GM12878 (cell line): ENCODE measurements around the gene RNF121. TPM values are rescaled to one million over a fixed set of nuclear protein-coding genes. Genes with fewer than 3 reads are reported as not detected.
"Not testable (repeated sequence)": the region's sequence is repeated elsewhere in the genome, so short reads cannot be mapped to it uniquely, and the experiment has no call there.

Source experiments
- ATAC-seq: fragments of 200-7000 bp; cut with Tn5 transposase; 3 replicates; pipeline ENCODE4 v1.9.1; 2020; ENCODE audit warnings: mild to moderate bottlenecking, moderate library complexity
- BruUV-seq: library from RNA; stranded (reverse); fragments of 400-500 nt; replicated peaks from 2 replicates; lab custom pipeline; 2021; lab: Mats Ljungman, UMichigan
- CTCF ChIA-PET: fragments of 300-600 bp; sonication (Branson Sonifier 250); formaldehyde crosslinking; extraction: SDS; loops from one replicate; lab custom pipeline; 2021; ENCODE audit warnings: inconsistent platforms; lab: Yijun Ruan, JAX
- POLR2A ChIA-PET: fragments of 350-600 bp; formaldehyde crosslinking; extraction: SDS; loops from one replicate; lab custom pipeline; 2021; ENCODE audit warnings: inconsistent platforms; lab: Charles Lee
- RAD21 ChIA-PET: fragments of 300-600 bp; sonication (Branson Sonifier 250); formaldehyde crosslinking; loops from one replicate; lab custom pipeline; 2023; ENCODE audit warnings: antibody characterized with exemption; ENCODE audit not compliant: unreplicated experiment; lab: Charles Lee
- SMC1A ChIA-PET: fragments of 300-600 bp; sonication (Branson Sonifier 250); formaldehyde crosslinking; loops from one replicate; lab custom pipeline; 2023; ENCODE audit not compliant: unreplicated experiment, uncharacterized antibody; lab: Charles Lee
- DNase-seq: peaks from one replicate; pipeline ENCODE4 v3.0.0-alpha.2; 2011; ENCODE audit warnings: low read depth, low spot score
- FAIRE-seq: peaks from 3 replicates; lab custom pipeline; 2011; peaks lifted over from hg19 to GRCh38; lab: Jason Lieb, UNC
- H2AFZ ChIP-seq: 2 replicates; pipeline ENCODE4 v1.6.0; 2011; ENCODE audit warnings: low read depth, low read length, control low read depth; ENCODE audit not compliant: control insufficient read depth
- H3K27ac ChIP-seq: 2 replicates; pipeline ENCODE4 v1.5.1; 2011; ENCODE audit warnings: control low read depth; ENCODE audit not compliant: control insufficient read depth, insufficient read depth
- H3K27me3 ChIP-seq, 2 experiments: replicated peaks in 1 of 2; 2 replicates each; pipeline versions ENCODE4 v1.6.0 to v1.6.1; 2011; ENCODE audit warnings: low read length in 1 of 2; ENCODE audit not compliant: control insufficient read depth in 2 of 2, insufficient read depth in 2 of 2
- H3K36me3 ChIP-seq, 2 experiments: 2 replicates each; pipeline ENCODE4 v1.5.1; 2011; ENCODE audit warnings: low read length in 1 of 2; ENCODE audit not compliant: control insufficient read depth in 2 of 2, insufficient read depth in 2 of 2
- H3K4me1 ChIP-seq: 2 replicates; pipeline ENCODE4 v1.6.1; 2011; ENCODE audit warnings: mild to moderate bottlenecking, low read length, moderate library complexity, mixed read lengths; ENCODE audit not compliant: control insufficient read depth, insufficient read depth
- H3K4me2 ChIP-seq: 2 replicates; pipeline ENCODE4 v1.6.0; 2011; ENCODE audit warnings: control low read depth; ENCODE audit not compliant: control insufficient read depth, insufficient read depth
- H3K4me3 ChIP-seq: fragments of 200-600 bp; sonication (generic); 2 replicates; pipeline ENCODE4 v1.5.1; 2016
- H3K79me2 ChIP-seq: 2 replicates; pipeline ENCODE4 v1.6.0; 2011; ENCODE audit warnings: low read length; ENCODE audit not compliant: control insufficient read depth, insufficient read depth
- H3K9ac ChIP-seq: 2 replicates; pipeline ENCODE4 v1.8.0; 2011; ENCODE audit warnings: low read length, control low read depth, mixed read lengths; ENCODE audit not compliant: control insufficient read depth, insufficient read depth
- H3K9me3 ChIP-seq: replicated peaks from 3 replicates; pipeline ENCODE4 v1.5.1; 2011; ENCODE audit warnings: mild to moderate bottlenecking, low read length; ENCODE audit not compliant: control insufficient read depth, insufficient read depth
- H4K20me1 ChIP-seq: 2 replicates; pipeline ENCODE4 v1.6.0; 2011; ENCODE audit not compliant: control insufficient read depth, insufficient read depth
- WGBS: methylation state at CpG from one replicate; pipeline ENCODE4 v1.1.6; 2016; ENCODE audit warnings: low lambda C conversion rate; ENCODE audit not compliant: insufficient replicate concordance, insufficient coverage; ENCODE audit errors: missing lambda C conversion rate; 5-methylcytosine and 5-hydroxymethylcytosine counted together
- in situ Hi-C: fragments of 300-500 bp; cut with MboI; formaldehyde crosslinking; loops from 9 replicates; pipeline ENCODE4 v1.14.3; 2018; ENCODE audit warnings: mixed read lengths
- intact Hi-C: fragments of 100-400 bp; cut with micrococcal nuclease; formaldehyde crosslinking; loops from one replicate; pipeline ENCODE4 v1.14.2; 2022; ENCODE audit not compliant: unreplicated experiment
- polyA plus RNA-seq, 11 experiments: library from polyadenylated mRNA; depleted of rRNA in 4 of 11; unstranded in 6 of 11; stranded (reverse) in 5 of 11; fragments of >200 nt; fragmentation: Nextera tagmentation in 4 of 11; fragmentation: Illumina TruSeq in 1 of 11; extraction: Ambion mirVana in 4 of 11; extraction: Trizol in 1 of 11; gene quantifications; 1 replicate in 1 of 11; 2 replicates in 10 of 11; pipeline versions ENCODE4 v1.2.1 to v1.2.3, GENCODE V29; 2011 to 2016; ENCODE audit warnings: inconsistent platforms in 2 of 11, missing spikeins in 2 of 11, low read depth in 1 of 11
- total RNA-seq, 4 experiments: library from RNA; depleted of rRNA in 3 of 4; stranded (reverse); fragments of >200 nt in 3 of 4; fragmentation: Illumina TruSeq in 1 of 4; extraction: Trizol in 1 of 4; gene quantifications; 2 replicates each; pipeline versions ENCODE4 v1.2.1 to v1.2.3, GENCODE V29; 2013 to 2021

The RNF121 gene
- total and polyA plus RNA-seq, 10 of the 15 experiments (the other 5 are each of a cell fraction or from before 2014, with no cell fraction given): 8.6 to 73.7 (median 32.7) TPM

GRCh38 chr11:71888335-71889010 lies 40.4 kb upstream of the RNF121 start:
- H3K27ac ChIP-seq, POLR2A ChIA-PET, H3K9ac ChIP-seq, FAIRE-seq, H3K4me3 ChIP-seq, H3K4me1 ChIP-seq, H3K79me2 ChIP-seq, H3K27me3 ChIP-seq, H2AFZ ChIP-seq, H3K4me2 ChIP-seq, H3K9me3 ChIP-seq, DNase-seq, SMC1A ChIA-PET, in situ Hi-C loops, H4K20me1 ChIP-seq, RAD21 ChIA-PET, ATAC-seq, intact Hi-C loops, BruUV-seq, CTCF ChIA-PET, H3K36me3 ChIP-seq: not testable (repeated sequence)
- WGBS: 98% methylated on average over 14 of the region's 14 CpGs

- H3K9ac ChIP-seq, H3K4me3 ChIP-seq, H3K9me3 ChIP-seq, BruUV-seq, SMC1A ChIA-PET, H3K27me3 ChIP-seq, H4K20me1 ChIP-seq, ATAC-seq, in situ Hi-C loops, H3K27ac ChIP-seq, H3K36me3 ChIP-seq, POLR2A ChIA-PET, DNase-seq, intact Hi-C loops, H2AFZ ChIP-seq, RAD21 ChIA-PET, H3K4me1 ChIP-seq, CTCF ChIA-PET, H3K79me2 ChIP-seq, H3K4me2 ChIP-seq, FAIRE-seq: not testable (repeated sequence)
- 78% methylated on average over 14 of the region's 14 CpGs for WGBS
Measured at GRCh38 chr11:71889181-71889872, 39.5 kb upstream of the RNF121 start.
